OCI-LY3 (cell line): ENCODE measurements around the gene MPIG6B.
A peak's percentile ranks its signal among the peaks of the same experiment; 100 is the strongest.

Source experiments
- H2AFZ ChIP-seq: fragments of 200-600, 300-600 bp; shearing (Covaris generic); 2 replicates; pipeline ENCODE4 v1.6.0; 2014; ENCODE audit warnings: antibody characterized with exemption, low read depth, low read length
- H3K27ac ChIP-seq: fragments of 200-600, 300-600 bp; sonication (generic); 2 replicates; pipeline ENCODE4 v1.5.1; 2014; ENCODE audit warnings: mild to moderate bottlenecking, low read length, moderate library complexity, mixed read lengths
- H3K27me3 ChIP-seq: fragments of 200-600, 300-600 bp; sonication (generic); 2 replicates; pipeline ENCODE4 v1.6.1; 2014; ENCODE audit warnings: low read depth, low read length, mixed read lengths
- H3K36me3 ChIP-seq: fragments of 200-600, 300-600 bp; sonication (generic); replicated peaks from 2 replicates; pipeline ENCODE3; 2014; ENCODE audit warnings: low read depth, low read length, mixed read lengths
- H3K4me1 ChIP-seq: fragments of 300-600, 200-600 bp; sonication (generic); 2 replicates; pipeline ENCODE4 v1.6.1; 2014; ENCODE audit warnings: low read length, mixed read lengths
- H3K4me2 ChIP-seq: fragments of 200-600, 300-600 bp; sonication (generic); 2 replicates; pipeline ENCODE4 v1.6.1; 2014; ENCODE audit warnings: low read length, mixed read lengths
- H3K4me3 ChIP-seq: fragments of 300-600, 200-600 bp; sonication (generic); 2 replicates; pipeline ENCODE4 v1.5.1; 2014; ENCODE audit warnings: antibody characterized with exemption, mild to moderate bottlenecking, low read length, moderate library complexity
- H3K79me2 ChIP-seq: fragments of 300-600, 200-600 bp; shearing (Covaris generic); 2 replicates; pipeline ENCODE4 v1.6.1; 2014; ENCODE audit warnings: mild to moderate bottlenecking, low read length, mixed read lengths
- H3K9ac ChIP-seq: fragments of 300-600, 200-600 bp; shearing (Covaris generic); 2 replicates; pipeline ENCODE4 v1.6.0; 2014; ENCODE audit warnings: mild to moderate bottlenecking, low read length, moderate library complexity
- H3K9me3 ChIP-seq: fragments of 200-600, 300-600 bp; shearing (Covaris generic); 2 replicates; pipeline ENCODE4 v1.6.1; 2014; ENCODE audit warnings: low read length, mixed read lengths; ENCODE audit not compliant: insufficient read depth
- H4K20me1 ChIP-seq: fragments of 200-600, 300-600 bp; sonication (generic); 2 replicates; pipeline ENCODE4 v1.6.1; 2016; ENCODE audit warnings: low read length, mixed read lengths; ENCODE audit not compliant: insufficient read depth
- EZH2phosphoT487 ChIP-seq: fragments of 200-600 bp; shearing (Covaris generic); IDR thresholded peaks from 2 replicates; pipeline ENCODE4 v1.6.1; 2018; ENCODE audit warnings: antibody characterized with exemption, mixed run types, low read depth
- TF ChIP-seq, protein P1 (sequence below): fragments of 200-600, 300-600 bp; sonication (generic); IDR thresholded peaks from 2 replicates; pipeline ENCODE4 v1.5.1; 2014; ENCODE audit warnings: antibody characterized with exemption, low read length, low read depth

Gene MPIG6B

DNA sequence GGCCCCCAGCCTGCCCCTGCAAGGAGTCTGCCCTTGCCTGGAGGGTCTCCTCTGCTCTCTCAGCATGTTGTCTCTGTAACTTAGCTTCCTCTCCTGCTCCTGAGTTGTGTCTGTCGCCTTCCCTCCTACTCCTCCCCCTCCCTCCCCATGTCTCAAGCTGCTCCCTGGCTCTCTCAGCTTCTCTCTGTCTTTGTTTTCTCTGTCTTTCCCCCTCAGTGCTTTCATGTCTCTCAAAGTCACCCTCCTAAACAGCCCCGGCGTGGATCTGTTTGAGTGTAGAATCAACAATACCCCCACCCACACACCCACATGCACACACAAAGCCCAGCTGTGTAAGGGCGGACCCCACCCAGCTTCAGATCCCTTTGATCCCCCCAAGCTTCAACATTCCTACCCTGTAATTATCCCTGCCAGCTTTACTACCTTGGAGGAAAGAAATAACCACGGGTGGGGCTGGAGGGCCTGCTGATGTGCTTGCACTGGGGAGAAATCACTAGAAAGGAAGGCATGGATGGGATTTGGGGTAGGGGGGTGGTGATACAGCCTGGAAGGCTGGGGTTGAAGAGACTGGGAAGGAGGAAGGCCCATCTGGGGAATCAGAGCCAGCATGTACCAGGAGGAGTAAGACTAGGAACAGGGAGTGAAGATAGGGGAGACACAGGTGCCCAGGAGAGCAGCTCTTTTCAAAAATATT lies 9.0 kb upstream of the MPIG6B start:
- Histone ChIP-seq H3K9ac (no peak overlapping the region), H3K4me3 (no peak overlapping the region), H4K20me1 (no peaks in the 10 kb centered on the region), H3K79me2 (no peaks in the 10 kb centered on the region), H3K4me2 (no peak overlapping the region), H2AFZ (no peak overlapping the region), H3K27me3 (no peaks in the 10 kb centered on the region), H3K9me3 (no peaks in the 10 kb centered on the region), H3K27ac (no peak overlapping the region), H3K36me3 (no peaks in the 10 kb centered on the region), H3K4me1 (peaks cover 6% of the 10 kb centered on the region)
- no peak for TF ChIP-seq EZH2phosphoT487
- TF ChIP-seq, protein P1, sequence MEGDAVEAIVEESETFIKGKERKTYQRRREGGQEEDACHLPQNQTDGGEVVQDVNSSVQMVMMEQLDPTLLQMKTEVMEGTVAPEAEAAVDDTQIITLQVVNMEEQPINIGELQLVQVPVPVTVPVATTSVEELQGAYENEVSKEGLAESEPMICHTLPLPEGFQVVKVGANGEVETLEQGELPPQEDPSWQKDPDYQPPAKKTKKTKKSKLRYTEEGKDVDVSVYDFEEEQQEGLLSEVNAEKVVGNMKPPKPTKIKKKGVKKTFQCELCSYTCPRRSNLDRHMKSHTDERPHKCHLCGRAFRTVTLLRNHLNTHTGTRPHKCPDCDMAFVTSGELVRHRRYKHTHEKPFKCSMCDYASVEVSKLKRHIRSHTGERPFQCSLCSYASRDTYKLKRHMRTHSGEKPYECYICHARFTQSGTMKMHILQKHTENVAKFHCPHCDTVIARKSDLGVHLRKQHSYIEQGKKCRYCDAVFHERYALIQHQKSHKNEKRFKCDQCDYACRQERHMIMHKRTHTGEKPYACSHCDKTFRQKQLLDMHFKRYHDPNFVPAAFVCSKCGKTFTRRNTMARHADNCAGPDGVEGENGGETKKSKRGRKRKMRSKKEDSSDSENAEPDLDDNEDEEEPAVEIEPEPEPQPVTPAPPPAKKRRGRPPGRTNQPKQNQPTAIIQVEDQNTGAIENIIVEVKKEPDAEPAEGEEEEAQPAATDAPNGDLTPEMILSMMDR = no peak

DNA sequence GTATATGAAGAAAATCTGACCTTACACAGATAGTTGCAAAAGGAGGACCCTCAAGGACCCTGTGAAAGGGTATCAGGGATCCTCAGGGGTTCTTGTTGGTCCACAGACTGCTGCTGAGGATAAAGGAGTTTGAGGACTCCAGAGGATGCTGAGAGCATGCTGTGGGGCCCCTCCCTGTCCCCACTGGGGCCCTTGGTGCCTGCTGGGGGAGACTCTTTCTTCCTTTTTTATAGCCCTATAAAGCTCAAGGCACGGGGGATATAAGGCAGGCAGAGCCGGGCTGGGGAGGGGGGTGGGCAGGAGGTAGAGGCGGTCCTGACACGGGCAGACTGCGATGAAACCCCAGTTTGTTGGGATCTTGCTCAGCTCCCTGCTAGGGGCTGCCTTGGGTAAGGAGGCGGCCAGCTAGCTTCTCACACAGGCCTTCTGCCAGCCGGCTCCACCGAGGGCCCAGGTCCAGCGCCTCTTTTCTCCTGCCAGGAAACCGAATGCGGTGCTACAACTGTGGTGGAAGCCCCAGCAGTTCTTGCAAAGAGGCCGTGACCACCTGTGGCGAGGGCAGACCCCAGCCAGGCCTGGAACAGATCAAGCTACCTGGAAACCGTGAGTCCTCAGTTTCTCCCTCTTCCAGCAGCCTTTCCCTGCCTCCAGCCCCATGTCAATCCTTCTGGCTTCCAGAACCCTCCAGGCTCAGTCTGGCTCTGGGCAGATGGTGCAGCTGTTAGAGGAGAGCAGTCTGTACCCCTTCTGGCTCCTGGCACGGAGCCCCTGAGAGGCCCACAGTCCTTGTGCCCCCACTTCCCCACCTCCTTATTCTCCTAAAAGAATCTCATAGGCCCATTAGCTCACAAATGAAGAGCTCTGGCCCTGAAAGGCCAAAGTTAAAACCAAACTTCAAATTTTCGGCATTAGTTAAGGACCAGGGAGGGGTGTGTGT lies 7.9 kb upstream of the MPIG6B start, which contains the start of gene LY6G6D:
Gene LY6G6D, plus strand, starts transcription at position 327 of the 937 bp plus-strand sequence. Its CDS starts 8 bp downstream, at position 335.
- H3K27me3 ChIP-seq = no peaks in the 10 kb centered on the region
- H3K9me3 ChIP-seq = no peaks in the 10 kb centered on the region
- no peaks in the 10 kb centered on the region for H3K36me3 ChIP-seq
- H3K79me2 ChIP-seq = no peaks in the 10 kb centered on the region
- H3K4me1 ChIP-seq = peaks cover 4% of the 10 kb centered on the region
- TF ChIP-seq EZH2phosphoT487 = no peak
- TF ChIP-seq, protein P1 = no peak
- H3K4me2 ChIP-seq = no peak within 1 kb of the TSS
- H2AFZ ChIP-seq = no peak within 1 kb of the TSS
- no peaks in the 10 kb centered on the region for H4K20me1 ChIP-seq
- H3K4me3 ChIP-seq = no peak within 1 kb of the TSS
- no peak within 1 kb of the TSS for H3K9ac ChIP-seq
- no peak within 1 kb of the TSS for H3K27ac ChIP-seq

DNA sequence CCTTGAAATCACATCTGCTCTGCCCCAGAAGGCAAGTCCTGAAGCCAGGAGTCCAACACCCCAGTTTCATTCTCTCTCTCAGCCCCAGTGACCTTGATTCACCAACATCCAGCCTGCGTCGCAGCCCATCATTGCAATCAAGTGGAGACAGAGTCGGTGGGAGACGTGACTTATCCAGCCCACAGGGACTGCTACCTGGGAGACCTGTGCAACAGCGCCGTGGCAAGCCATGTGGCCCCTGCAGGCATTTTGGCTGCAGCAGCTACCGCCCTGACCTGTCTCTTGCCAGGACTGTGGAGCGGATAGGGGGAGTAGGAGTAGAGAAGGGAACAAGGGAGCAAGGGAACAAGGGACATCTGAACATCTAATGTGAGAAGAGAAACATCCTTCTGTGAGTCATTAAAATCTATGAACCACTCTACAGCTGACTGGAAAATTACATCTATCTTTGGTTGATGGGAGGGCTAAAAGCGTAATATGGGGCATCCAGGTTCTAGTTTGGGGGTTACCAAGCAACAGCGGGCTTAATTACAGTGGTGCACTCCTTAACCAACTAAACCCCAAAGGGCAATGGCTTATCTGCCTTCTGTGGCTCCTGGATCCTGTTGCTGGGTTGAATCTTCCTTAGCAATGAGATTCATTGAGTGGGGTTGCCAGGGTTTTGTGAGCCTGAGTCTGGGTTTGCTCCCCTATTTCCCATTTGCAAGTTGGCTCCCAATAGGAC lies 5.5 kb upstream of the MPIG6B start:
- no peaks in the 10 kb centered on the region for H3K9me3 ChIP-seq
- H3K4me1 ChIP-seq = no peaks in the 10 kb centered on the region
- no peak overlapping the region for H3K4me2 ChIP-seq
- no peaks in the 10 kb centered on the region for H3K27me3 ChIP-seq
- no peak overlapping the region for H3K4me3 ChIP-seq
- no peaks in the 10 kb centered on the region for H4K20me1 ChIP-seq
- no peaks in the 10 kb centered on the region for H3K79me2 ChIP-seq
- H2AFZ ChIP-seq = no peak overlapping the region
- H3K36me3 ChIP-seq = no peaks in the 10 kb centered on the region
- TF ChIP-seq, protein P1 = peak; percentile 9; the same call in 1 of the 2 replicates
- no peak for TF ChIP-seq EZH2phosphoT487
- no peak overlapping the region for H3K9ac ChIP-seq
- no peak overlapping the region for H3K27ac ChIP-seq

DNA sequence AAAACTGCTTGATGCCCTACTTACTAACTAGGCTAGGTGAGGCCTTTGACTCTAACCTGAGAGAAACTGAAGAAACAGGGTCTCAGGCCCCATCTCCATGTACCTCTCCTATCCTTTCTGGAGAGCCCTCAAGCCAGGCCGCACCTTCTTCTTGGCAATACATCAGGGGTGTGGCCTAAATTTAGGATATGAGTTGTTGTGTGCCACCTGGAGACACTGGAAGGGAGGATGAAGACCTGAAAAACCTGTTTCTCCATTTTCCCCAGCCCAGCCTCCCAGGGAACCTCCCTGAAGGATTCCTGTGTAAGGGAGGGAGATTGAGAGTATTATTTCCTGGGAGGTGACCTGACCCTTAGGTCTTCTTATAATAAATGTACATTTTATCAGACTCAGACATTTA lies 4.9 kb upstream of the MPIG6B start:
- H3K79me2 ChIP-seq = no peaks in the 10 kb centered on the region
- H3K27ac ChIP-seq = no peak overlapping the region
- no peak for TF ChIP-seq EZH2phosphoT487
- TF ChIP-seq, protein P1 = no peak
- H3K4me3 ChIP-seq = no peak overlapping the region
- H3K9ac ChIP-seq = no peak overlapping the region
- H3K36me3 ChIP-seq = no peaks in the 10 kb centered on the region
- no peaks in the 10 kb centered on the region for H3K27me3 ChIP-seq
- H2AFZ ChIP-seq = no peak overlapping the region
- no peaks in the 10 kb centered on the region for H4K20me1 ChIP-seq
- no peaks in the 10 kb centered on the region for H3K4me1 ChIP-seq
- no peak overlapping the region for H3K4me2 ChIP-seq
- no peaks in the 10 kb centered on the region for H3K9me3 ChIP-seq
